Measurements from ENCODE around the gene DRC7. TPM values are rescaled to one million over a fixed set of nuclear protein-coding genes. Genes with fewer than 3 reads are reported as not detected.
A peak's percentile ranks its signal among the peaks of the same experiment; 100 is the strongest.

DRC7 gene
- total and polyA plus RNA-seq, 7 donors = not detected

DNA sequence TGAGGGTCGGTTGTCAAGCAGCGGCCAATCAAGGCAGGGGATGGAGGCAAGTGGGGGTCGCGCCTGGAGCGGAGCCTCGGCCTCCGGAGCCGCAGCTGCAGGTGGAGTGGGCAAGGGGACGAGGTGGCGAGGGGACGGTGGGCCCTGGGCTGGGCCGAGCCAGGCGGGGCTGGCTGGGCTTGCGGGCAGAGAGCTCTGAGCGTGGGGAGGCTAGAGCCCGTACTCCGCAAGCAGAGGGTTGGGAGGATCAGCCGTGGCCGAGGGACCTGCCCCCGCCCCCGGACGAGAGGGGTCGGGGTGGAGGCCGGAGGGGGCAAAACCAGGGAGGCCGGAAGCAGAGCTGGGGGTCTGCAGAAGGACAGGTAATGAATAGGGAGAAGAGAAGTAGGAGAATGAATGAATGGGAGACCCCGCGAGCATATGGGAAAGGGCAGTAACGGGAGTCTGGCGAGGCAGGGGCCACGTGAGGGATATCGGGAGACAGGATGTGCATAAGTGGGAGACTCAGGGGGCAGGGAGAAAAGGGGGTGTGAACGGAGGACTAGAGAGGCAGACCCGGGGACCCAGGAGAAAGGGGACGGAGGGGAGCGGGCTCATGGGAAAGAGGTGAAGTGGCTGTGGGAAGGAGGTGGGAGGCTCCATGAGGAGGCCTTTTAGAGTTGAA is 41.3 kb downstream of the DRC7 start, which contains the start of gene KATNB1:
Gene KATNB1 (plus strand): TSS at position 16 of the 664 bp plus-strand sequence. CDS start 1,474 bp downstream, outside the sequence.
- no peaks in the 10 kb centered on the region for H3K9me3 ChIP-seq
- ATAC-seq = no peak
- intact Hi-C loops (cut with DNase I) = no loop called here
- H3K4me3 ChIP-seq = peak within 1 kb of the TSS; percentile 89
- H3K4me1 ChIP-seq = no peaks in the 10 kb centered on the region
- DNase-seq = no peak
- H3K27ac ChIP-seq = peak within 1 kb of the TSS; percentile 89
- H3K27me3 ChIP-seq (ENCODE audit: insufficient read depth in 3 of 3, low read length in 2 of 3) = no peaks in the 10 kb centered on the region
- TF ChIP-seq, protein P1, sequence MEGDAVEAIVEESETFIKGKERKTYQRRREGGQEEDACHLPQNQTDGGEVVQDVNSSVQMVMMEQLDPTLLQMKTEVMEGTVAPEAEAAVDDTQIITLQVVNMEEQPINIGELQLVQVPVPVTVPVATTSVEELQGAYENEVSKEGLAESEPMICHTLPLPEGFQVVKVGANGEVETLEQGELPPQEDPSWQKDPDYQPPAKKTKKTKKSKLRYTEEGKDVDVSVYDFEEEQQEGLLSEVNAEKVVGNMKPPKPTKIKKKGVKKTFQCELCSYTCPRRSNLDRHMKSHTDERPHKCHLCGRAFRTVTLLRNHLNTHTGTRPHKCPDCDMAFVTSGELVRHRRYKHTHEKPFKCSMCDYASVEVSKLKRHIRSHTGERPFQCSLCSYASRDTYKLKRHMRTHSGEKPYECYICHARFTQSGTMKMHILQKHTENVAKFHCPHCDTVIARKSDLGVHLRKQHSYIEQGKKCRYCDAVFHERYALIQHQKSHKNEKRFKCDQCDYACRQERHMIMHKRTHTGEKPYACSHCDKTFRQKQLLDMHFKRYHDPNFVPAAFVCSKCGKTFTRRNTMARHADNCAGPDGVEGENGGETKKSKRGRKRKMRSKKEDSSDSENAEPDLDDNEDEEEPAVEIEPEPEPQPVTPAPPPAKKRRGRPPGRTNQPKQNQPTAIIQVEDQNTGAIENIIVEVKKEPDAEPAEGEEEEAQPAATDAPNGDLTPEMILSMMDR (IDR thresholded peaks at IDR 0.05) = no peak
- 0 to 1% (median 1%) methylated on average over 35 of the region's 35 CpGs for WGBS, 3 donors
- H3K36me3 ChIP-seq (ENCODE audit: insufficient read depth in 1 of 2, low read depth in 1 of 2) = no peaks in the 10 kb centered on the region

DNA sequence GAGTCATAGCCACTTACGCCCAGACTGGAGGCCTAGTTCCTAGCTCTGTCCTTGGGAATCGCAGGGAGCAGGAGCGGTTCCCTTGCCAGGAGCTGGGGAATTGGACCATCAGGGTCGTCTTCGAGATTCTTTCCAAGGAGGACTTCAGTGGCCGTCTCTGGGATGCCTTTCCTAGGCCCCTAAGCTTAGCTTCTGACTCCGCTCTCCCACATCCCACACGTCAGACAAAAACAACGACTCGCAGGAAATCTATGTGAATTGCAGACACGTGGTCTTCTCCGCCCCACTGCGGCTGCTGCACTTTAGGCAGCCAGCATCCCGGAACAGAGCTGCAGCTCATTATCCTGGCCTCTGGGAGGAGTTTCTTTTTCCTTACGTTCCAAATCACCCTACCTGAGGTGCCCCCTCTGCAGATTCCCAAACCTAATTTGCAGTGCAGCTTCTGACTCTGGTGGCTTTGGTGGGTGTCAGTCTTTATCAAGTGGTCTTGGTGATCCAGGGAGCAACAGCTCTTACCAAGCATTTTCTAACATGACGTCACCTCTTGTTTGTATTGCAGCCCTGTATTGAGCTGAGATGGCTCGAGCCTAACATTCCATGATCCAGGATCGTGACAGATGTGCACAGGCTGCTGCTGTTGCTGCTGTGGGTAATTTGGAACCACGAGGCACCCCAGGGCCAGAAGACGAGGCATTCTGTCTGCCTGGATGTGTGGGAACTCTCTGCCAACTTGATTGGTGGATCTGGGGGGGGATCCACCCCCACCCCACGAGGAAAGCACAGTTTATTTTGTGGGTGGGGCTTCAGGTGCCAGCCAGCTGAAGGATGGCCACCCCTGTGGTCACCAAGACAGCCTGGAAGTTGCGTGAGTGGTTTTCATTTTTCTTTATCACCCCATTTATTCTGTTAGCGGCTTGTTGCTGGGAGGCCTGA is 42.1 kb downstream of the DRC7 start:
- TF ChIP-seq, protein P1 (IDR thresholded peaks at IDR 0.05) = no peak
- Histone ChIP-seq H3K27me3 (ENCODE audit: insufficient read depth in 3 of 3, low read length in 2 of 3) (no peaks in the 10 kb centered on the region), H3K27ac (peak overlapping the region; percentile 56), H3K36me3 (ENCODE audit: insufficient read depth in 1 of 2, low read depth in 1 of 2) (no peaks in the 10 kb centered on the region), H3K4me3 (peak overlapping the region; percentile 89), H3K9me3 (no peaks in the 10 kb centered on the region), H3K4me1 (no peaks in the 10 kb centered on the region)
- intact Hi-C loops (cut with DNase I) = no loop called here
- WGBS, 3 donors = 16 to 20% (median 16%) methylated on average over 23 of the region's 23 CpGs
- DNase-seq = no peak
- no peak for ATAC-seq

DNA sequence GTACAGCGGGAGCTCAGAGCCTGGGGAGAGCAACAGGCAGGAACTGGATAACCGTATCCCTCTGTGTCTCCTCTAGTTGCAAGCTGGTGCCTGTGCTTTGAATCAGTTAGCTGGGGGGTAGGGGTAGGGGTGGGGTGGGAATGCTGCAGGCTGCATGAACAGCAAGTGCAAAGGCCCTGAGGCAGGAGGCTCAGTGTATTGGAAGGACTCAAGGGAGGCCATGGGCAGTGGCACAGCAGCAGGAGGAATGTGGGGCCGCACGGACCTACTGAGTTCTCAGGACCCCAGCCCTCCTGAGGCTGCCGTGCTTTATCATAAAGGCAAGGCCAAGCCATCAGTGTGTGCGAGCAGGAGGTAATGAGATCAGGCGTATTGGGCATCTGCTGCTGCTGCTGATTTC is 44.2 kb downstream of the DRC7 start:
- DNase-seq (no peak), ATAC-seq (no peak)
- 95 to 96% (median 95%) methylated on average over 7 of the region's 7 CpGs for WGBS, 3 donors
- no peaks in the 10 kb centered on the region for H3K27me3 ChIP-seq (ENCODE audit: insufficient read depth in 3 of 3, low read length in 2 of 3)
- peaks cover 0 to 5% of the 10 kb centered on the region in 2 donors for H3K36me3 ChIP-seq (ENCODE audit: insufficient read depth in 1 of 2, low read depth in 1 of 2)
- H3K27ac ChIP-seq = no peak overlapping the region
- no peaks in the 10 kb centered on the region for H3K4me1 ChIP-seq
- no peaks in the 10 kb centered on the region for H3K9me3 ChIP-seq
- intact Hi-C loops (cut with DNase I) = no loop called here
- H3K4me3 ChIP-seq = no peak overlapping the region
- TF ChIP-seq, protein P1 (IDR thresholded peaks at IDR 0.05) = no peak

DNA sequence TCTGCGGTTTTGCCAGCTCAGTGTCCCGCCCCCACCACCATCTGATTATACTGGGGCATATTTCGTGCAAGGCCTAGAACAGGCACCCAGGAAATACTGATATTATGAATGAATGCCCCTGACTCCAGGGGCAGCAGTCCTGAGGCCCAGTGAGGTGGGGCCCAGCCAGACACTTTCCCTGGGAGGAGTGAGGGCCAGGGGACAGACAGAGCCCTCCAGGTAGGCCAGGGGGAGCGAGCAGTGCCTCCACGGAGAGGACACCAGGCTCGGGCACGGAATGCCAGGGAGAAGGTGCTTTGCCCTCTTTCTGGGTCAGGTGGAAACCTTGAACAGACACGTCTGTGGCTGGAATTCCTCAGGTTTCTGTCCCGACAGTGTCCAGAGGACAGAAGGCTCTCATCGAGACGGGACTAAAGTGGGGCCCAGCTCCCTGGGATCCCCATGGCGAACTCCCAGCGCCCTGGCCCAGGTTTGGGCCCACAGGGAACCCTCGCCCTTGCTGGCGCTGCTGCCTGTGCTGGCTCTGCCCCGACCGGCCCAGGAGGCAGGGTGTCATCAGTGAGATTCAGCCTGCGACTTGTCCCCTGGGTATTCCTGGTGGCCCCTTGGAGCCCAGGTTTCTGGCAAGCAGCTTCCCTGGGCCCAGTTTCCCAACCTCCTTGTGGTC is 45.3 kb downstream of the DRC7 start:
- H3K4me1 ChIP-seq = no peaks in the 10 kb centered on the region
- intact Hi-C loops (cut with DNase I) = no loop called here
- no peaks in the 10 kb centered on the region for H3K27me3 ChIP-seq (ENCODE audit: insufficient read depth in 3 of 3, low read length in 2 of 3)
- H3K9me3 ChIP-seq = no peaks in the 10 kb centered on the region
- TF ChIP-seq, protein P1 (IDR thresholded peaks at IDR 0.05) = no peak
- 94 to 95% (median 94%) methylated on average over 18 of the region's 18 CpGs for WGBS, 3 donors
- H3K4me3 ChIP-seq = no peak overlapping the region
- no peak for ATAC-seq
- peaks cover 0 to 12% of the 10 kb centered on the region in 2 donors for H3K36me3 ChIP-seq (ENCODE audit: insufficient read depth in 1 of 2, low read depth in 1 of 2)
- H3K27ac ChIP-seq = no peak overlapping the region
- DNase-seq = peak in 1 of 2 donors; percentile 25

All from psoas muscle (tissue), 8 donors.